Ascending aorta (tissue), 2 donors: ENCODE results near the gene PRMT1. TPM values are rescaled to one million over a fixed set of nuclear protein-coding genes. Genes with fewer than 3 reads are reported as not detected.
A peak's percentile ranks its signal among the peaks of the same experiment; 100 is the strongest.

Source experiments
- DNase-seq, 2 donors: peaks; one replicate each; pipeline ENCODE4 v3.0.0-alpha.2; 2019; ENCODE audit warnings: low spot score in 2 of 2
- H3K27ac ChIP-seq, 2 donors: fragments of 200-600 bp; sonication (generic); one replicate each; pipeline ENCODE4 v1.5.1; 2016 to 2017; ENCODE audit warnings: mild to moderate bottlenecking in 1 of 2
- H3K27me3 ChIP-seq: fragments of 200-600 bp; sonication (generic); one replicate; pipeline ENCODE4 v1.5.1; 2017
- H3K36me3 ChIP-seq, 2 donors: fragments of 200-600 bp; sonication (generic); one replicate each; pipeline ENCODE4 v1.5.1; 2016
- H3K4me1 ChIP-seq, 2 donors: fragments of 200-600 bp; sonication (generic); one replicate each; pipeline ENCODE4 v1.5.1; 2016 to 2017; ENCODE audit warnings: mild to moderate bottlenecking in 1 of 2
- H3K4me3 ChIP-seq, 2 donors: fragments of 200-600 bp; sonication (generic); one replicate each; pipeline ENCODE4 v1.5.1; 2016 to 2017; ENCODE audit warnings: mild to moderate bottlenecking in 1 of 2
- H3K9me3 ChIP-seq, 2 donors: fragments of 200-600 bp; sonication (generic); one replicate each; pipeline ENCODE4 v1.5.1; 2016
- intact Hi-C: fragments of 100-400 bp; cut with DNase I; formaldehyde crosslinking; loops from one replicate; pipeline ENCODE4 v1.15.1; 2023
- total RNA-seq: library from RNA; depleted of rRNA; stranded (reverse); fragments of >200 nt; gene quantifications from one replicate; pipeline ENCODE4 v1.1.0, GENCODE V29; 2016
- TF ChIP-seq, protein P1 (sequence below), 3 experiments: fragments of 200-600 bp in 2 of 3; fragments of 450-650 bp in 1 of 3; sonication (generic) in 2 of 3; IDR thresholded peaks; one replicate each; pipeline ENCODE4 v1.5.1; 2016 to 2019; ENCODE audit warnings: antibody characterized with exemption in 3 of 3, mild to moderate bottlenecking in 1 of 3, moderate library complexity in 1 of 3

Gene PRMT1
- total RNA-seq, 1 donor from 2014 or later, result 271 TPM

DNA sequence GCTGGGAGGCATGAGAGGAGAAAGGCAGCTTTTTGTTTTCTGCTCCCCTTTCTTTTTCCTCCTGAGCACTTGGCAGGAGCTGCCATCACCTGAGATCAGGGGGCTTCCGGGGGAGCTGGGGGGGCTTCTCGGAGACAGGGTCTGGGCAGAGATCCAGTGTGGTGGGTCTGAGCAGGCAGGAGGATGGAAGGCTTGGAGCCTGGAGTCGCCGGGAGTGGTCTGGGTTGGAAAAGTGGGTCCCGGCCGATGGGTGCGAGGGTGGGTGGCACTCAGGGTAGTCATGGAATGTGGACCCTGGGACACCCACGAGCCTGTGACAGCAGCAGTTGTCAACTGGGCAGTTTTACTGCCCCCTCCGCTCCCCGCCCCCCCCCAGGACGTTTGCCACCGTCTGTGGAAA lies 10.1 kb downstream of the PRMT1 start:
- no peak overlapping the region for H3K27ac ChIP-seq
- H3K9me3 ChIP-seq, result no peaks in the 10 kb centered on the region
- no peak overlapping the region for H3K4me3 ChIP-seq
- no peaks in the 10 kb centered on the region for H3K27me3 ChIP-seq
- intact Hi-C loops, result no loop called here
- TF ChIP-seq, protein P1, sequence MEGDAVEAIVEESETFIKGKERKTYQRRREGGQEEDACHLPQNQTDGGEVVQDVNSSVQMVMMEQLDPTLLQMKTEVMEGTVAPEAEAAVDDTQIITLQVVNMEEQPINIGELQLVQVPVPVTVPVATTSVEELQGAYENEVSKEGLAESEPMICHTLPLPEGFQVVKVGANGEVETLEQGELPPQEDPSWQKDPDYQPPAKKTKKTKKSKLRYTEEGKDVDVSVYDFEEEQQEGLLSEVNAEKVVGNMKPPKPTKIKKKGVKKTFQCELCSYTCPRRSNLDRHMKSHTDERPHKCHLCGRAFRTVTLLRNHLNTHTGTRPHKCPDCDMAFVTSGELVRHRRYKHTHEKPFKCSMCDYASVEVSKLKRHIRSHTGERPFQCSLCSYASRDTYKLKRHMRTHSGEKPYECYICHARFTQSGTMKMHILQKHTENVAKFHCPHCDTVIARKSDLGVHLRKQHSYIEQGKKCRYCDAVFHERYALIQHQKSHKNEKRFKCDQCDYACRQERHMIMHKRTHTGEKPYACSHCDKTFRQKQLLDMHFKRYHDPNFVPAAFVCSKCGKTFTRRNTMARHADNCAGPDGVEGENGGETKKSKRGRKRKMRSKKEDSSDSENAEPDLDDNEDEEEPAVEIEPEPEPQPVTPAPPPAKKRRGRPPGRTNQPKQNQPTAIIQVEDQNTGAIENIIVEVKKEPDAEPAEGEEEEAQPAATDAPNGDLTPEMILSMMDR (IDR thresholded peaks at IDR 0.05), result no peak
- H3K4me1 ChIP-seq, result peaks cover 0 to 17% of the 10 kb centered on the region in 2 donors
- no peak for DNase-seq
- H3K36me3 ChIP-seq, result peaks cover 42 to 59% of the 10 kb centered on the region in 2 donors

- no peak for DNase-seq
- TF ChIP-seq, protein P1 (IDR thresholded peaks at IDR 0.05), result no peak
- Histone ChIP-seq H3K4me3 (no peak overlapping the region), H3K36me3 (peaks cover 37 to 53% of the 10 kb centered on the region in 2 donors), H3K9me3 (no peaks in the 10 kb centered on the region), H3K4me1 (peaks cover 0 to 17% of the 10 kb centered on the region in 2 donors), H3K27ac (no peak overlapping the region), H3K27me3 (no peaks in the 10 kb centered on the region)
- intact Hi-C loops, result no loop called here
These were observed 10.7 kb downstream of the PRMT1 start for GRCh38 chr19:49687566-49688316.

DNA sequence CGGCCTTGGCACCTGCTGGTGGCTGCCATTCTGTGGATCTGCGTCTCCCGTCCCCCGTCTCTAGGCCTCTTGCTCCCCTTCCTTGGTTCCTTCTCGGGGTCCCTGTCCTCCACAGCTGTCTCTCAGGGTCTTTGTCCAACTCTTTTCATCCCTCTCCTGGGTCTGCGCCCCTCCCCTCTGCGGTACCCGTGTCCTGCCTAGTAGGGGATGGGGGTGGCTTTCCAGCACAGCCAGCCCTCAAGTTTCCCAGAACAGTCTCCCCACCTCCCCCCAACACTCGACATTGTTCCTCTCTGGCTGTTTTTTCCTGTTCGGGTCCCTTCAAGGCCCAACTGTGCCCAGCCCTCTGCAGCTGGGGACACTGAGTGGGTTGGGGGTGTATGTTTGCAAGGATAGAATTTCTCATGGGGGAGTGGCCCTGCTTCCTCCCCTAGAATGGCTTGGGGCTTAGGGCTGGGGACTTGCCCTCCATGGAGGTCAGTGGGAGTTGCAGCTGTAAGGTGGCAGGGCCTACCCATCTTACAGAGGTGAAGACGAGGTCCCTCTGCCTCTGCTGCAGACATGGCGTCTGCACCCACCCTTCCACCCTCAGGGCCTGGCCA lies 11.6 kb downstream of the PRMT1 start:
- peaks cover 29 to 44% of the 10 kb centered on the region in 2 donors for H3K36me3 ChIP-seq
- H3K4me3 ChIP-seq, result peak overlapping the region in 1 of 2 donors; percentile 65
- intact Hi-C loops, result no loop called here
- DNase-seq, result no peak
- H3K27ac ChIP-seq, result no peak overlapping the region
- peaks cover 0 to 17% of the 10 kb centered on the region in 2 donors for H3K4me1 ChIP-seq
- H3K9me3 ChIP-seq, result no peaks in the 10 kb centered on the region
- TF ChIP-seq, protein P1 (IDR thresholded peaks at IDR 0.05), result no peak
- no peaks in the 10 kb centered on the region for H3K27me3 ChIP-seq

GRCh38 chr19:49689133-49690078 lies 12.3 kb downstream of the PRMT1 start, which contains the start of gene ADM5:
Gene ADM5, plus strand, starts transcription at chr19:49689594. Its CDS starts 244 bp downstream, at chr19:49689838.
- DNase-seq, result no peak
- peaks cover 21 to 37% of the 10 kb centered on the region in 2 donors for H3K36me3 ChIP-seq
- TF ChIP-seq, protein P1 (IDR thresholded peaks at IDR 0.05), result peak; percentile 33 to 53 (median 34)
- H3K27me3 ChIP-seq, result no peaks in the 10 kb centered on the region
- H3K4me1 ChIP-seq, result peaks cover 0 to 17% of the 10 kb centered on the region in 2 donors
- no peak within 1 kb of the TSS for H3K27ac ChIP-seq
- H3K9me3 ChIP-seq, result no peaks in the 10 kb centered on the region
- intact Hi-C loops, result no loop called here
- peak within 1 kb of the TSS; percentile 46 to 65 for H3K4me3 ChIP-seq

GRCh38 chr19:49690079-49690655 lies 13.1 kb downstream of the PRMT1 start:
- Histone ChIP-seq H3K36me3 (peaks cover 14 to 29% of the 10 kb centered on the region in 2 donors), H3K4me1 (peaks cover 0 to 17% of the 10 kb centered on the region in 2 donors), H3K9me3 (no peaks in the 10 kb centered on the region), H3K27ac (no peak overlapping the region), H3K4me3 (peak overlapping the region; percentile 46 to 65), H3K27me3 (no peaks in the 10 kb centered on the region)
- TF ChIP-seq, protein P1 (IDR thresholded peaks at IDR 0.05), result peak in 1 of 3 experiments; percentile 6
- intact Hi-C loops, result no loop called here
- no peak for DNase-seq
